ENCODE results near the gene TIMP2. TPM values are rescaled to one million over a fixed set of nuclear protein-coding genes. Genes with fewer than 3 reads are reported as not detected.

Gene TIMP2
- total RNA-seq, 1 experiment from 2014 or later = 64.8 TPM

- ChIA-PET CTCF (interaction anchor here (0.6 to 1.5 kb wide), 2 partner anchors 9 to 21 kb away, joined by 3 to 5 read pairs; no protein-coding TSS in a partner anchor), POLR2A (interaction anchor here (1.1 kb wide), 1 partner anchor 62 kb away, joined by 3 read pairs; no protein-coding TSS in a partner anchor), RAD21 (ENCODE audit: low non-redundant PET in 1 of 2, low total read pairs in 2 of 2, uncharacterized antibody in 2 of 2, unreplicated experiment in 2 of 2) (no interaction called here)
- no peak for ATAC-seq
- no peaks in the 10 kb centered on the region for H3K36me3 ChIP-seq (ENCODE audit: control insufficient read depth in 1 of 2, insufficient read depth in 2 of 2, low read length in 2 of 2)
- intact Hi-C loops (cut with micrococcal nuclease) = no loop called here
- peaks cover 12 to 22% of the 10 kb centered on the region in 2 experiments for H3K4me1 ChIP-seq (ENCODE audit: control insufficient read depth in 1 of 2, insufficient read depth in 2 of 2, low read length in 2 of 2)
- H3K9me3 ChIP-seq (ENCODE audit: control insufficient read depth in 1 of 2, insufficient read depth in 1 of 2, low read depth in 1 of 2, low read length in 2 of 2) = no peaks in the 10 kb centered on the region
- H3K9ac ChIP-seq (ENCODE audit: low read length) = no peak overlapping the region
- peaks cover 12% of the 10 kb centered on the region for H3K79me2 ChIP-seq (ENCODE audit: insufficient read depth, low read length)
- no peaks in the 10 kb centered on the region for H4K20me1 ChIP-seq (ENCODE audit: insufficient read depth)
- DNase-seq (ENCODE audit: low read depth, low spot score) = no peak
- no peaks in the 10 kb centered on the region for H3K9me2 ChIP-seq (ENCODE audit: insufficient read depth)
- no TSS peak for BruUV-seq (replicated peaks)
- H3K4me3 ChIP-seq (replicated peaks in 1 of 2; ENCODE audit: low read depth in 1 of 2, low read length in 2 of 2) = no peak overlapping the region
- H3K4me2 ChIP-seq (ENCODE audit: low read length) = no peak overlapping the region
- H3K27me3 ChIP-seq (ENCODE audit: insufficient read depth, low read length) = no peaks in the 10 kb centered on the region
- H3K27ac ChIP-seq (ENCODE audit: low read depth, low read length) = no peak overlapping the region
- TF ChIP-seq JUND (IDR thresholded peaks at IDR 0.05) = no peak
- TF ChIP-seq SP1 (IDR thresholded peaks at IDR 0.05; ENCODE audit: low read depth) = no peak
- TF ChIP-seq REST (IDR thresholded peaks at IDR 0.05; ENCODE audit: low read depth) = no peak
- no peak for TF ChIP-seq ELF1 (IDR thresholded peaks at IDR 0.05; ENCODE audit: borderline replicate concordance, low read depth)
- H2AFZ ChIP-seq (ENCODE audit: low read depth, low read length, poor library complexity, severe bottlenecking) = no peak overlapping the region
Measured at GRCh38 chr17:78844301-78845005, 80.7 kb downstream of the TIMP2 start.

Data from HCT116 (cell line).